Duodenal mucosa (tissue), 2 donors: ENCODE measurements around the gene BCLAF3.

Experiments
- H3K27ac ChIP-seq: one replicate; pipeline ENCODE4 v1.7.0; 2013; ENCODE audit warnings: low read depth, low read length
- H3K27me3 ChIP-seq, 2 donors: one replicate each; pipeline ENCODE4 v1.7.0; 2013; ENCODE audit warnings: low read length in 2 of 2, control low read depth in 1 of 2; ENCODE audit not compliant: insufficient read depth in 2 of 2, control insufficient read depth in 1 of 2
- H3K36me3 ChIP-seq, 2 donors: one replicate each; pipeline ENCODE4 v1.7.0; 2013; ENCODE audit warnings: low read length in 2 of 2, control low read depth in 1 of 2; ENCODE audit not compliant: insufficient read depth in 2 of 2, control insufficient read depth in 1 of 2
- H3K4me1 ChIP-seq, 2 donors: one replicate each; pipeline ENCODE4 v1.7.0; 2013; ENCODE audit warnings: low read length in 2 of 2, control low read depth in 1 of 2; ENCODE audit not compliant: insufficient read depth in 2 of 2, control insufficient read depth in 1 of 2
- H3K4me3 ChIP-seq, 2 donors: one replicate each; pipeline ENCODE4 v1.7.0; 2013; ENCODE audit warnings: low read length in 2 of 2, low read depth in 1 of 2
- H3K9ac ChIP-seq, 2 donors: one replicate each; pipeline ENCODE4 v1.7.0; 2013; ENCODE audit warnings: low read length in 2 of 2, low read depth in 1 of 2
- H3K9me3 ChIP-seq, 2 donors: one replicate each; pipeline ENCODE4 v1.7.0; 2013; ENCODE audit warnings: low read length in 2 of 2, control low read depth in 1 of 2; ENCODE audit not compliant: control insufficient read depth in 1 of 2

The BCLAF3 gene

GRCh38 chrX:19990556-19991349, at the start of gene BCLAF3:
Gene BCLAF3 (minus strand): TSS chrX:19991061. CDS start chrX:19970264, 20,797 bp downstream.
- Histone ChIP-seq H3K9me3 (no peaks in the 10 kb centered on the region), H3K4me1 (peaks cover 3 to 4% of the 10 kb centered on the region in 2 donors), H3K4me3 (peak within 1 kb of the TSS; percentile 63 to 68), H3K36me3 (no peaks in the 10 kb centered on the region), H3K9ac (peak within 1 kb of the TSS; percentile 54 to 59), H3K27ac (peak within 1 kb of the TSS; percentile 26), H3K27me3 (no peaks in the 10 kb centered on the region)

- no peaks in the 10 kb centered on the region for H3K9me3 ChIP-seq
- H3K27ac ChIP-seq: no peak overlapping the region
- H3K36me3 ChIP-seq: no peaks in the 10 kb centered on the region
- H3K9ac ChIP-seq: no peak overlapping the region
- H3K27me3 ChIP-seq: no peaks in the 10 kb centered on the region
- no peaks in the 10 kb centered on the region for H3K4me1 ChIP-seq
- H3K4me3 ChIP-seq: no peak overlapping the region
These were observed 48.1 kb upstream of the BCLAF3 start for GRCh38 chrX:20038966-20039365.

- no peaks in the 10 kb centered on the region for H3K4me1 ChIP-seq
- no peaks in the 10 kb centered on the region for H3K27me3 ChIP-seq
- H3K9ac ChIP-seq: no peak overlapping the region
- H3K36me3 ChIP-seq: no peaks in the 10 kb centered on the region
- no peaks in the 10 kb centered on the region for H3K9me3 ChIP-seq
- no peak overlapping the region for H3K27ac ChIP-seq
- H3K4me3 ChIP-seq: no peak overlapping the region
These were observed 46.3 kb upstream of the BCLAF3 start for GRCh38 chrX:20037186-20037585.

- Histone ChIP-seq H3K36me3 (no peaks in the 10 kb centered on the region), H3K27me3 (no peaks in the 10 kb centered on the region), H3K9ac (no peak overlapping the region), H3K4me1 (peaks cover 13 to 19% of the 10 kb centered on the region in 2 donors), H3K9me3 (no peaks in the 10 kb centered on the region), H3K4me3 (no peak overlapping the region), H3K27ac (no peak overlapping the region)
These were observed 41.3 kb upstream of the BCLAF3 start for GRCh38 chrX:20032201-20032600.

GRCh38 chrX:20029728-20030127, 38.9 kb upstream of the BCLAF3 start:
- no peak overlapping the region for H3K27ac ChIP-seq
- no peaks in the 10 kb centered on the region for H3K9me3 ChIP-seq
- H3K27me3 ChIP-seq: no peaks in the 10 kb centered on the region
- no peak overlapping the region for H3K9ac ChIP-seq
- no peak overlapping the region for H3K4me3 ChIP-seq
- no peaks in the 10 kb centered on the region for H3K36me3 ChIP-seq
- peaks cover 13 to 19% of the 10 kb centered on the region in 2 donors for H3K4me1 ChIP-seq

GRCh38 chrX:20028588-20028987, 37.7 kb upstream of the BCLAF3 start:
- Histone ChIP-seq H3K27me3 (no peaks in the 10 kb centered on the region), H3K4me3 (no peak overlapping the region), H3K4me1 (peaks cover 13 to 19% of the 10 kb centered on the region in 2 donors), H3K27ac (no peak overlapping the region), H3K9me3 (no peaks in the 10 kb centered on the region), H3K36me3 (no peaks in the 10 kb centered on the region), H3K9ac (no peak overlapping the region)

GRCh38 chrX:20026278-20026677, 35.4 kb upstream of the BCLAF3 start:
- H3K4me1 ChIP-seq: peaks cover 13 to 19% of the 10 kb centered on the region in 2 donors
- H3K36me3 ChIP-seq: no peaks in the 10 kb centered on the region
- H3K9me3 ChIP-seq: no peaks in the 10 kb centered on the region
- no peak overlapping the region for H3K4me3 ChIP-seq
- no peak overlapping the region for H3K27ac ChIP-seq
- no peaks in the 10 kb centered on the region for H3K27me3 ChIP-seq
- H3K9ac ChIP-seq: no peak overlapping the region

- Histone ChIP-seq H3K9ac (no peak overlapping the region), H3K4me1 (no peaks in the 10 kb centered on the region), H3K9me3 (no peaks in the 10 kb centered on the region), H3K36me3 (no peaks in the 10 kb centered on the region), H3K27ac (no peak overlapping the region), H3K4me3 (no peak overlapping the region), H3K27me3 (no peaks in the 10 kb centered on the region)
These were observed 29.0 kb upstream of the BCLAF3 start for GRCh38 chrX:20019672-20020365.

GRCh38 chrX:20016616-20016945, 25.7 kb upstream of the BCLAF3 start:
- Histone ChIP-seq H3K27me3 (no peaks in the 10 kb centered on the region), H3K9me3 (no peaks in the 10 kb centered on the region), H3K27ac (no peak overlapping the region), H3K9ac (no peak overlapping the region), H3K4me1 (no peaks in the 10 kb centered on the region), H3K4me3 (no peak overlapping the region), H3K36me3 (no peaks in the 10 kb centered on the region)

GRCh38 chrX:20015945-20016615, 25.2 kb upstream of the BCLAF3 start:
- no peak overlapping the region for H3K9ac ChIP-seq
- H3K27me3 ChIP-seq: no peaks in the 10 kb centered on the region
- H3K36me3 ChIP-seq: no peaks in the 10 kb centered on the region
- H3K4me3 ChIP-seq: no peak overlapping the region
- H3K27ac ChIP-seq: no peak overlapping the region
- no peaks in the 10 kb centered on the region for H3K9me3 ChIP-seq
- no peaks in the 10 kb centered on the region for H3K4me1 ChIP-seq
